CD4-positive, alpha-beta T cell treated with Interleukin-4 for 4 hours (primary cell): ENCODE results near the gene CPLX3.
"Not testable (repeated sequence)": the region's sequence is repeated elsewhere in the genome, so short reads cannot be mapped to it uniquely, and the experiment has no call there.

ENCODE experiments used
- DNase-seq: peaks from one replicate; pipeline ENCODE4 v3.0.0-alpha.2; 2020

CPLX3 gene, protein sequence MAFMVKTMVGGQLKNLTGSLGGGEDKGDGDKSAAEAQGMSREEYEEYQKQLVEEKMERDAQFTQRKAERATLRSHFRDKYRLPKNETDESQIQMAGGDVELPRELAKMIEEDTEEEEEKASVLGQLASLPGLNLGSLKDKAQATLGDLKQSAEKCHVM

DNA sequence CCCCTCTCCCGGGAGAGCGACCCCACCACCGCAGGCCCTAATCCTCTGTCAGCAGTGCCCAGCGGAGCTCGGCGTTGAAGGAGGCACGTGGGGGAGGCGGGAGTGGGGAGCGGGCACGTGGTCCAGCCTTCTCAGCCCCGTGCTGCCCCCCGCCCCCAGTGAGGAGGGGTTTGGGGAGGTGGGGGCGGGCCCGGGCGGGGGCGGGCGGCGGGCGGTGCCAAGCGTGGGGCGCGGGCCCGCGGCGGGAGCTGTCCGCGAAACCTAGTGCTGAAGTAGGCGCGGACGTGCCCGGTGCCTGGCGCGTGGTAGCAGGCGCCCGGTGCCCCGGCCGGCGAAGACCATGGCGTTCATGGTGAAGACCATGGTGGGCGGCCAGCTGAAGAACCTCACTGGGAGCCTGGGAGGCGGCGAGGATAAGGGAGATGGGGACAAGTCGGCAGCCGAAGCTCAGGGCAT lies at the start of gene CPLX3:
TSS of gene CPLX3 (plus strand) at position 264 of the 456 bp plus-strand sequence. CDS start at position 341, 77 bp downstream.
- DNase-seq = peak; percentile 14

DNA sequence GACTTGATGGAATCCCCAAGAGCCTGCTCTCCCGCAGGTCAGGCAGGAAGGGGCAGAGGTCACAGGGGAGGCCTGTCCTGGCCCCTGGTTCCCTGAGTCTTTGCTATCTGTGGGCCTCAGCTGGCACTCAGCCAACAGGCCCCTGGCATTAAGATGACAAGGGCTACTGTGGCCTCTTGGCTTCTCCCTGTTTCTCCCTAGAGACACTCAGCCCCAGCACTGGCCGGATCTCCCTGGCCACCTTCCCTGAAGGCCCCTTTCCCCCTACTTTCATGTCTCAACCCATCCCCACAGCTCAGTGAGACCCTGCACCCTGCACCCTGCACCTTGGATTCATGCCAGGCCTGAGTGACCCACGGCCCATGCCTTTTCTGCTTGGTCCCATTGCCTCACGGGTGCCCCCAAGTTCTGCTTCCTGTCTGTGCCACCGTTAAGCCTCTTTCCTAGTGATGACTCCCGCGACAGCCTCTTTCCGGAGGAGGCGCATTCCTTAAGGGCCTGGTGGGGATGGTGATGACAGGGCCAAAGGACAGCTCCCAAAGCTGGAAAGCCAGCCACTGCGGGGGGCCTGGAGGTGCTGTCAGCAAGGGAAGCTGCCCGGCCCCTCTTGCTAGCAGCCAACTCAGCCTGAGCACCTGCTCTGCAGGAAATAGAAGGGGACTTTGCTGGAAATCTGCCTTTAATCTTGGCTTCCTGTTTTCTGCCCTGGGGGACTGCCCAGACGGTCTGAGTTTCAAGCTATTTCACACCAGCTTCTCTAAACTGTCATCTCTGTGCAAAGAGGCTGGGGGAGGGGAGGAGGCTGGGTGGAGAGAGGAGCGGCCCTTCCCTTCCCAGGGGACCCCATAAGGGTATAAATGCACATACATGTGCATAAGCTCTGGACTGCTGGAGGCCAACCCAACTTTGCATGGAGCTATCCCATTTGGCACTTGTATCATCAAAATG lies 49.3 kb upstream of the CPLX3 start:
- DNase-seq = peak; percentile 90

DNA sequence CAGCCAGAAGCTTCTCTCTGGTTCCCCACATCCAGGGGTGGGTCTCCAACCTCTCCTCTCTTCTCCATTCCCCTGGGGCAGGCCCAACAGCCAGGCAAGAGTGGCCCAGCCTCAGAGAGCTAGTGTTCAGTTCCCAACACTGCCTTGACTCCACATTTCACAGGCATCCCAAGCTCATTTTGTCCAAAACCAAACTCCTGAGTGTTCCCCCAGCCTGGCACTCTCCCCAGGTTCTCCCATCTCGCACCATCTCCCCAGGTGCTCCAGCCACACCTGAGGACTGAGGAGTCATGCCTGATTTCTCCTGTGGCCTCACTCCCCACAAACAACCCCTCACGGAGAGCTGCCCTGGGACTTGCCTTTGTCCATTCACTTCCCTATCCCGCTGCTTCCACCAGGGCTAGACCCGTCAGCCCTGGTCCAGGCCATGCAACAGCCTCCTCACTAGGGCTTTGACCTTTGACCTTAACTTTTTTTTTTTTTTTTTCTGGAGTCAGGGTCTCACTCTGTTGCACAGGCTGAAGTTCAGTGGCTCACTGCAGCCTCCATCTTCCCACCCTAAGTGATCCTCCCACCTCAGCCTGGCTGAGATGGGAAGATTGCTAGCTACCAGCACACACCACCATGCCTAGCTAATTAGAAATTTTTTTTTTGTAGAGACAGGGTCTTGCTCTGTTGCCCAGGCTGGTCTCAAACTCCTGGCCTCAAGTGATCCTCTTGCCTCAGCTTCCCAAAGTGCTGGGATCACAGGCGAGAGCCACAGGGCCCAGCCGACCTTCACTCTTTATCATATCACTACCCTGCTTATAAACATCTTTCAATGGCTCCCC lies 48.4 kb upstream of the CPLX3 start:
- DNase-seq = no peak

DNA sequence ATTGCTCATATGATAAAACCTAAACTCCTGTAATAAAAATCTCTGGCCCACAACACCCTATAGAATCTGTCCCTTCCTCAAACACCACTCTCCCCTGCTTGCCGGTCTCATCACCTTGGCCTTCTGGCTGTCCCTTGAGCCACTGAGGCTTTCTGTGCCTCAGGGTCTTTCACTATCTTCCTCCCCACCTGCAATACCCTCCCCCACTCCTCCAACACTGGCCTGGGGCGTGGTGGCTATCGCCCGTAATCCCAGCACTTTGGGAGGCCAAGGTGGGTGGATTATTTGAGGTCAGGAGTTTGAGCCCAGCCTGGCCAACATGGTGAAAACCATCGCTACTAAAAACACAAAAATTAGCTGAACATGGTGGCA lies 47.8 kb upstream of the CPLX3 start:
- DNase-seq = no peak

DNA sequence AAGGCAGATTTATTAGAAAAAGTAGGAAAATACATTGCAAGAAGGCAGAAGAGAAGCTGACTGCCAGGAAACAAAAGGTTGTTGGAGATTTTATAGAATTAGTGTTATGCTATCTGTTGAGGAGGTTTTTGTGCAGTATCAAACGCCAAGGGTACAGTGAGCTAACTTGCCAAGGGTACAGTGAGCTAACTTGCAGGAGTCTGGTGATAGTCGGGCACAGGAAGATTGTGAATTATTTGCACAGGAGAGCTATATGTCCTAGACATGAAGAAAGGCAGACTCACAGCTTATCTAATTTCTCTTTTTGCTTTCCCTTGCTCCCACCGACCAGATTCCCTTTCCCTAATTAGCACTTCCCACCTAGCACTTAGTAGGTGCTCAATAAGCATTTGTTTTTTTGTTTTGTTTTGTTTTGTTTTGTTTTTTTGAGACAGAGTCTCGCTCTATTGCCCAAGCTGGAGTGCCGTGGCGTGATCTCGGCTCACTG lies 47.2 kb upstream of the CPLX3 start:
- no peak for DNase-seq

DNA sequence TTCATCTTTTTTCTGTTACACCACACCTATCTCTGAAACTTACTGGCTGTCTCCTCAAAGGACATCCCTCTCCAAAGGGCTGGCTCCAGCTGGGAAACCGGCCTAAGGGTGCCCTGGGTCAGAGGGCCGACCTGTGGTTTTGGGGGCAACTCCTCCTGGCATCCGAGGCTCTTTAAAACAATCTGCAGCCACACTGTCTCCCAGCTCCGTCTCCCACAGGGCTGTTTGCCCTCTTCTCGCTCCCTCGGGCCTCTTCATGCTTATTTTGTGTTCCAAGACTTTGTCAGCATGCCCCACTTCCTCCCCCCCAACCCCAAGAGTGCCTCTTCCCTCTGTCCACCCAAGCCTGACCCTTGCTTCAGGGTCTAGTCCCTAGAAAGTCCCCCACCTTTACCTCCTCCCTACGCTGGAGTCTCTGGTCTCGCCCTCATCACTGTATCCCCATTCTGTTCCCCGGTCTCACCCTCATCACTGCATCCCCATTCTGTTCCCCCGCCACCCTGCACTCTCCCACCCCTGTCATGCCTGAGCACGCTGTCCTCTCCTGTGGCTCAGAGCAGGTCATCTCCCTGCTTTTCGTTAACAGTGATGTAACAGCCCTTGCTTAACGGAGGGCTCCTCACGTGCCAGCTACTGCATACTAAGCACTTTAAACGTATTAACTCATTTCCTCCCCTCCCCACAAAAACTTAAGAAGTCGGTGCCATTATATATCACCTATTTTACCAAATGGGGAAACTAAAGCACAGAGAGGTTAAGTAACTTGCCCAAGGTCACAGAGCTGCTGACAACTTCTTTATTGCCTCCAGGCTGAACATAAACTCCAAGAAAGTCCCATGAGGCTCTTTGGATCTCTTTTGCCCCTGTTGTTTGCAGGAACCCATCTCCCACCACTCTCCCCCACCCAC lies 45.6 kb upstream of the CPLX3 start:
- peak; percentile 79 for DNase-seq

DNA sequence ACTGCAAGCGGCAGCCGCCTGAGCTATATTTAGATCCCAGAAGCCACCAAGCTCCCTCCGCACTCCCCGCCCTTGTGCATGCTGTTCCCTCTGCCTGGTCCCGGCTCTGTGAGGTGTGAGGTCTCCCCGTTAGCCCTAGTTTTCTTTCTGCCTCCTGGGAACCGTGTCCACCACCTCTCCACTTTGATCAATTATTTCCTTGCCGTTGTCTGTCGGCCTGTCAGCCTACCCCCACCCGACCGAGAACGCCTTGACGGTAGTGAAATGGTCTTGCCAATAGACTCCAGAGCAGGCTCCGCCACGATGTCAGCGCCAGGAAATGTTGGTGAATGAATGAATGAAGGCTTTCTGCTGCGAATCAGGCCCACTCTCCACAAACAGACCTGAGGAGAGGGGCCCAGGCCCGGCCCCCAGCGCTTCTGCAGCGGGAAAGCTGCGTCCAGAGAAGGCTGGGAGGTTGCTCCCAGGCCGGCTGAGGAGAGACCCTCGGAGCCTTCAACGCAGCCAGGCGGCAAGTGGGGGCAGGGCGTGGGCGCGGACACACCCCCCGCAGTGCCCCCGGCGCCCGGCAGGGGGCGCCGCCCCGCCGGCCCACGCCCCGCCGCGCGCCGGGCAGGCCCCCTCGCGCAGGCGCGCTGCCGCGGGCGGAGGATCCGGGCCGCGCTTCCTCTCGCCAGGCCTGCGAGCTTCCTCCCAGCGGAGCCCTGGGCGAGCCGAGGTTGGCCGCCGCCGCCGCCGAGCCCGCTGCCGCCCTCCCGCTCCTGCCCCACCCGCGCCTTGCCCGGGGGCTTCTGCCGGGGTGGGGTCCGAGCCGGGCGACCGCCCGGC lies 44.8 kb upstream of the CPLX3 start, which contains the start of gene CSK:
TSS of gene CSK (plus strand) at position 650 of the 828 bp plus-strand sequence. CDS start 16,218 bp downstream, outside the sequence.
- DNase-seq = peak; percentile 67

DNA sequence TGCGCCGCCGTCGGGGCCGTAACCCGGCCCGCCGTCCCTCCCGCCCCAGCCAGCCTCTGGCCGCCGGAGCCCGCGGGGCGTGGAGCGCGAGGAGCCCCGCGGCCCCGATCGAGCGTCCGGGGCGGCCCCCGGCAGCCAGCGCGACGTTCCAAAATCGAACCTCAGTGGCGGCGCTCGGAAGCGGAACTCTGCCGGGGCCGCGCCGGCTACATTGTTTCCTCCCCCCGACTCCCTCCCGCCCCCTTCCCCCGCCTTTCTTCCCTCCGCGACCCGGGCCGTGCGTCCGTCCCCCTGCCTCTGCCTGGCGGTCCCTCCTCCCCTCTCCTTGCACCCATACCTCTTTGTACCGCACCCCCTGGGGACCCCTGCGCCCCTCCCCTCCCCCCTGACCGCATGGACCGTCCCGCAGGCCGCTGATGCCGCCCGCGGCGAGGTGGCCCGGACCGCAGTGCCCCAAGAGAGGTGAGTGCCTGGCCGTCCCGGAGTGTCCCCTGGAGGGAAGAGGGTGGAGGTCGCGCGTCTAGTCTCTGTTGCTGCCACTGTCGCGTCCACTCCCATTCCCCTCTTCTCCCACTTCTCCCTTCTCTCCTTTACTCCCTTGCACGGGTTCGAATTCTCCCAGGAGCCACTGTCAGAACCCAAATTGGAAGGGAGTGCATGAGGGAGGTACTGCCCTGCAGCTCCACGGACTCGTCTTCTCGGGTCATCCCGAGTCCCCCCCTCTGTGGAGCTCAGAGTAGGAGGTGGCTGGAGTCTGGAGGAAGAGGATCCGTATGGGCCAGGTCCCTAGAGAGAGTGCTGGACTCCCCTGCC lies 44.0 kb upstream of the CPLX3 start:
- peak; percentile 46 for DNase-seq

DNA sequence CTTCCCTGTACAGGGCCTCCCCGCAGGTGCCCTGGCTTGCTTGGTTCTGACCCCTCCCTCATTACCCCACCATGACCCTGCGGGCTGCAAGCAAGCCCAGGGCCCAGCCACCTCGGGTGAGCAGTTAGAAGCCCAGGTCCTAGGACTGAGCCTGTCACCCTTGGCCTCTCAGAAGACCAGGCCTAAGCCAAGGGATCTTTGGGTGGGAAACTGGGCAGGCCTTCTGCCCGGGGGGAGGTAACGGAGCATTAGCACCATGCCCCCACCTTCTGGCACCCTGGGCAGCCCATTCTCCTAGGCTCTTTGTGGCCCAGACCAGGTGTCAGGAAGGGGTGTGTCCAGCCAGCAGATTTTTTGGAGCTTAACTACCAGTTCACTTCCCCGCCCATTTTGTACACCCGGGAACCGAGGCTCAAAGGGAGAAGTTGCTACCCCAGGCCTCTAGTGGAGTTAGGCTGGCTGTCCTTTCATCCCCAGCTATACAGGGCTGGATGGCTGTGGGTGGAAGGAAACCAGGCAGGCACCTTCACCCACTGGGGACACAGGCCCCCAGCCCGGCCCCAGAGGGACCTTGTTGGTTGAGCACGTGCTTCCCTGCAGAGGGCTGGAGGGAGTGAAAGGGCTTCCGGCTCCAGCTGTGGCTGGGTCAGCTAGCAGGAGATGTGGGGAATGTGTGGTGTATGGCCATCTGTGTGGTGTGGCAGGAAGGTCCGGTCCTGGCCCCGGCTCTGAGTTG lies 43.2 kb upstream of the CPLX3 start:
- no peak for DNase-seq

DNA sequence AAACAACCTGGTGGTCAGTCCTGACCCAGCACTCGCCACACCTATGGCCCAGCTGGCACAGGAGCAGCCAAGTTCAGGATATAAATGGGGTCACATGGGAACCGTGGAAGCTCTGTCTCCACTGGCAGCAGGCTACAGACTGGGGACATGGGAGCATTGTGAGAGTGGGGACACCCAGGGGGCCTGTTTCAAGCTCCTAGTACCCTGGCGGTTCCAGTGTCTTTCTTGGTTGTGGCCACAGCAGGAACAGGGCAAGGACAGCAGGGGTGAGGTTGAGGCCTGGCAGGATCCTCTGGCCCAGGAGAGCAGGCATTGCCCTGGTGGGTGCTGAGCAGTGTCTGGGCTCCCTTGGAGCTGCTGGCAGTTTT lies 42.6 kb upstream of the CPLX3 start:
- DNase-seq = no peak

DNA sequence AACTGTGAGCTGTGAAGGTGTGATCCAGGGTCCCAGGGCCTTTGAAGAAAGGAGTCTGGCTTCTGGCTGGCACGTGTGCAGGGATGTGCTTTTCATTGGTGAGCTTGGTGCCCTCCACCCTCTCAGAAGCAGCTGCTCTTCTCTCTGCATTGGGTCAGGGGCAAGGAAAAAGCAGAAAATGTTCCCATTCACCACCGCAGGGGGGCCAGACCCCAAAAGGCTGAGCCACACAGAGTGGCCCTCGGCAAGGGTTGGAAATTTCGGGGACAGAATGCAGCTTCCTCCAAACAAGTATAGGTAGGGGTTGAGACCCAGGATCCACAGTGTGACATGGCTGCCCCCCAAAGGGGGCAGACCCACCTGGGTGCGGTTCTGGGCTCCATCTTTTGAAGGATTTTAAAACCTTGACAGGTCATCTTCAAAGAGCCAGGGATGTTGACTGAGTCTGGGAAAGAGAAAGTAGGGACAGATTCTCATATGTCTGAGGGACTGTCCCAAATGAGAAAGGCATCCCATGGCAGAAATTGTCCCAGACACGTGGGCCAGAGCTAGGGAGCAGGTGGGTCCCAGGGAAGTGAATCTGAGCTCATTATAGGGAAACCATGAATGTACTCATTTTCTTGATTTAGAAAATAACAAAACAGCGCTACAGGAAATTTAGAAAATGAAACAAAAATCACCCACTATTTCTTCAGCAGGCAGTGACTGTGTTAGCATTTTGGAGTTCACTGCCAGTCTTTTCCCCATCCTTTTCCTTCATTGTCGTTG lies 41.8 kb upstream of the CPLX3 start:
- DNase-seq = no peak

DNA sequence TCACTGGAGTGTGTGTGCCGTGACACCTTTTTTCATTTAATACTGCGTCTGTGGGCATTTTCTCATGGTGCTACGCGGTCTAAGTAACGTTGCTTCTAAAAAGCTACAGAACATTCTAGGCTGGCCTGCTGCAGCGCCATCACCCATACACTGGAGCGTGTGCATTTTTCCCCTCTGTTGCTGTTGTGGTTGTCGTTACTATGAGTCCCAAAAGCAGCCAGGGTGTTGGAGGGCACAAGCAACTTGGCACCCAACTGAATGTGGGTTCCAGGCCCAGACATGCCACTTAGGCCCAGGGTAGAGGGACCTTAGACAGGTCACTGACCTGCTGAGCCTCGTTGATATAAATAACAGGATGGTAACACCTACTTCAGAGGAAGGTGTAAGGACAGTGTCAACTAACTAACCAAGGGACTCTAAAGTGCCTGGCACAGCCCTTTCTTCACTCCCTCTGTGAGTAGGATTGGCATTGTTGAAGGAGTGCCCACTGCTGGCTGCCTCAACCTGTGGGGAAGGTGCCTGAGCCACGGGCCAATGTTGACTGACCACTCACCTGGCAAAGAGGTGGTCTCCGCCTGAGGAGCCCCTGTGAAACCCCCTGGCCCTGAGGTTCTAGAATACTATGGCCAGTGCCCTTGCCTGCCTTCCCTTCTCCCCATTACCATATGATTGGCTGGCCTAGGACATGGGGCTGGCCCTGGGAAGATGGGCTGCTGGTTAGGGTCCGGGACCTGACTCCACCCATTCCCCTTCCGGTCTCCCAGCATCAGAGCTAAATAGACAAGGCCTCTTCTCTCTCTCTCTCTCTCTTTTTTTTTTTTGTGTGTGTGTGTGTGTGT lies 41.0 kb upstream of the CPLX3 start:
- peak; percentile 55 for DNase-seq

DNA sequence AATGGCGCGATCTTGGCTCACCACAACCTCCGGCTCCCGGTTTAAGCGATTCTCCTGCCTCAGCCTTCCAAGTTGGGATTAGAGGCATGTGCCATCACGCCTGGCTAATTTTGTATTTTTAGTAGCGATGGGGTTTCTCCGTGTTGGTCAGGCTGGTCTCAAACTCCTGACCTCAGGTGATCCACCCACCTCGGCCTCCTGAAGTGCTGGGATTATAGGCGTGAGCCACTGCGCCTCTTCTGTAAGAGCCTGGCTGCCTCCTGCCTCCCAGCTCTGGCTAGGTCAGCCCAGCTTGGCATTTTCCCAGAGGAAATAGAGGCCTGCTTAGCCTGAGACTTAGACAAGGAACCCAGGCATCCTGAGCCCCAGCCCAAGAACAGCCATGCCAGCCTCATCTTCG lies 40.3 kb upstream of the CPLX3 start:
- DNase-seq = not testable (repeated sequence)

DNA sequence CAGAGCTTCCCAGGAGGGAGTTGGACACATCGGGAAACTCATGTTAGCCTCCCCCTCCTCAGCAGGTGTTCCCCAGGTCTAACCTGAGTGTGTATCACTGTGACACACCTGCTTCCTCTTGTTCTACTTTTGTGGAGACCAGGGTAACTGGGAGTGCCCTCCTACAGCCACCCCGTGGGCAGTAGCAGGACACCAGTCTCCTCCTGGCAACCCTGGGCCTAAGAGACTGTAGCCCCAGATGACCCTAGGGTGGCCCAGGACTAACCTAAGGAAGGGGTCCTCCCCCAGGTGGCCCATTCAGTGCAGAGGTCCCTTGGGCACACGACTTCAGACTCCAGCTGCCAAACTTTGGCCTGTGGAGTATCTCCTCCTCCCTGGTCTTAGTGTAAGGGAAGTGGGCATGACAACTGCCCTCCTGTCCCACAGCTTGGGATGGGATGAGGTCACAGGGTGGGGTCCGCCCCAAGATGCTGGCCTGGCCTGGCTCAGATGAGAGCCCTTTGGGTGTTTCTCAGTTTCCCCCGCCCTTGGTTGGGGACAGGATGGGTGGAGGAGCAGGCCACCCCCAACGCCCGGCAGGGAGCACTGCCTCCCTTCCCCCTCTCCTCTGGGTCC lies 39.8 kb upstream of the CPLX3 start:
- DNase-seq = no peak

DNA sequence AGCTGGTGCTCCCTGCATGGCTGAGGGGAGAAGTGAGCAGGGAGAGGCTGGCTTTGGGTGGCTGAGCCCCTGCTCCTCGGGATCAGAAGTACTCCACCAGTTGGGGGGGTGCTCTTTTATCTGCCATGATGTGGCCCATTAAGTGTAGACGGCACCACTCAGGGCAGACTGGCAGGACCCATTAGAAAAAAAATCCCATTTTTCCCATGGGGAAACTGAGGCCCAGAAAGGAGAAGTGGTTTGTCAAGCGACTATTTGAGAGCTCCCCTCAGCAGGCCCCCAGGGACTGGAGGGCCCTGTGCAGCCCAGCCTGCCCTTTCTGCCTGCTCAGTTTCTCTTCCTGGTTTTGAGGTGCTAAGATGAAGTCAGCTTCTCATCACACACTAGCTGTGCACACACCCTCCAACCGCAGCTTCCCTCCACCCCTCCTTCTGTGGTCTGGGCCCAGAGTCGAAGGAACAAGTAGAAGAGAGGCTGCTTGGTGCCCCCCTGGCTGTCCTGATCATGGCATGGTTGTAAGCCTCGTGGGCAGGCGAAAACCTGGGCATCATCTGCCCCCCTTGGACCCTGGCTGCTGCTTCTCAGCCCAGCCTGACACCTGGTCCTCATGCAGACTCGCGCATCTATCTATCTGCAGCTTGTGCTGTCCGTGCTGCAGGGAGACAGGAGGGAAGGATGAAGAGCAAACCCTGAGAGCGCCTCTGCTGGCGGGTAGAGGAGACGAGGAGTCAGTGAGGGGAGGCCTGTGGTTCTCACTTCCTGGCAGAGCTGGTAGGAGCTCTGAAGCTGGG lies 39.0 kb upstream of the CPLX3 start:
- peak; percentile 93 for DNase-seq

DNA sequence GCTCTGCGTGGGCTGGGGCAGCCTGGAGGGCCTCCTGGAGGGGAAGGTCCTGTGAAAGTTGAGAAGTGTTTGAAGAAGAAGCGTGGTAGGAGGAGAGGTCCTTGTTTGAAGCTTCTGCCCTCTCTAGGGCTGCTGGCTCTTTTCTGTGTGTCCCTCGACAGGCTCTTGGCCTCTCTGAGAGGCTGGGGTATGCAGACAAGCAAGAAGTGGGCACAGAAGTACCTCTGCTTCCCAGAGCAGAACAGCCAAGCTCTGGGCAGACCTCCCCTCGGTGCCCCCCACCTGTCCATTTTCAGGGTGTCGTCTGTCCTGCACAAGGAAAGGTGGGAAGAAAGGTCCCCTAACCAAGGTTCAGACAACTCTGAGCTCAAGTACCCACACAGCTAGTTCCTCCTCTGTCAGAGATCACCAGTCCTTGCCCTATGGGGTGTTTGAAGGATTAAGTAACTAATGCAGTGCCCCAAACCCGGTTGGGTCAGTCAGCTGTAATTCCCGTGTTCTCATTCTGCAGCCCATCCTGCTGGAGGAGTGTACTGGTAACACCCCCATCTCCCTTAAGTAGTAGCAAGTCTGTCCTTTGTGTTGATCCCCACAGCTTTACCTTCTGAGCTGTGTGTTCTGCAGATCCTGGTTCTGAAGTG lies 38.3 kb upstream of the CPLX3 start:
- no peak for DNase-seq
